PC-3 (cell line): ENCODE measurements around the gene RAD23B. TPM values are rescaled to one million over a fixed set of nuclear protein-coding genes. Genes with fewer than 3 reads are reported as not detected.

Experiments used
- ATAC-seq: fragments of 200-7000 bp; cut with Tn5 transposase; 2 replicates; pipeline ENCODE4 v1.9.1; 2020; ENCODE audit warnings: mild to moderate bottlenecking, moderate library complexity
- Bru-seq: library from RNA; stranded (reverse); fragments of 400-500 nt; gene quantifications from one replicate; lab custom pipeline; 2021; lab: Mats Ljungman, UMichigan
- BruChase-seq, 2 experiments: library from RNA; stranded (reverse); fragments of 400-500 nt; gene quantifications; one replicate each; lab custom pipeline; 2021; lab: Mats Ljungman, UMichigan
- BruUV-seq: library from RNA; stranded (reverse); fragments of 400-500 nt; replicated peaks from 2 replicates; lab custom pipeline; 2021; lab: Mats Ljungman, UMichigan
- CTCF ChIA-PET: fragments of 300-600 bp; sonication (Branson Sonifier 250); formaldehyde crosslinking; loops from one replicate; lab custom pipeline; 2022; ENCODE audit warnings: antibody characterized with exemption; lab: Charles Lee
- POLR2A ChIA-PET: fragments of 300-600 bp; sonication (Branson Sonifier 250); formaldehyde crosslinking; loops from one replicate; lab custom pipeline; 2022; ENCODE audit warnings: antibody characterized with exemption; ENCODE audit not compliant: unreplicated experiment; lab: Charles Lee
- DNase-seq: peaks from one replicate; pipeline ENCODE4 v3.0.0-alpha.2; 2015
- H2AFZ ChIP-seq: fragments of 300-600 bp; sonication (generic); 2 replicates; pipeline ENCODE4 v1.6.0; 2016; ENCODE audit warnings: antibody characterized with exemption, low read length
- H3F3A ChIP-seq: fragments of 300-600 bp; sonication (generic); one replicate; pipeline ENCODE4 v1.6.0; 2017; ENCODE audit warnings: antibody characterized with exemption, low read length, control low read depth, mild to moderate bottlenecking; ENCODE audit not compliant: unreplicated experiment
- H3K27ac ChIP-seq: fragments of 300-600 bp; sonication (generic); 2 replicates; pipeline ENCODE4 v1.5.1; 2016; ENCODE audit warnings: mild to moderate bottlenecking, low read length
- H3K27me3 ChIP-seq: fragments of 300-600 bp; sonication (generic); 2 replicates; pipeline ENCODE4 v1.6.1; 2016; ENCODE audit warnings: low read length, mixed read lengths
- H3K36me3 ChIP-seq: fragments of 300-600 bp; sonication (generic); 2 replicates; pipeline ENCODE4 v1.6.1; 2016; ENCODE audit warnings: low read depth, mixed run types, low read length, mixed read lengths
- H3K4me1 ChIP-seq: fragments of 300-600 bp; sonication (generic); 2 replicates; pipeline ENCODE4 v1.5.1; 2016; ENCODE audit warnings: low read length; ENCODE audit not compliant: insufficient read depth
- H3K4me2 ChIP-seq: fragments of 300-600 bp; sonication (generic); 2 replicates; pipeline ENCODE4 v1.6.0; 2016; ENCODE audit warnings: low read length
- H3K4me3 ChIP-seq: fragments of 300-600 bp; sonication (generic); 2 replicates; pipeline ENCODE4 v1.5.1; 2016; ENCODE audit warnings: mild to moderate bottlenecking, low read length, mixed read lengths
- H3K79me2 ChIP-seq: fragments of 300-600 bp; sonication (generic); 2 replicates; pipeline ENCODE4 v1.6.1; 2017; ENCODE audit warnings: low read length, mixed read lengths
- H3K9ac ChIP-seq: fragments of 300-600 bp; sonication (generic); 2 replicates; pipeline ENCODE4 v1.6.0; 2016; ENCODE audit warnings: mild to moderate bottlenecking, low read length
- H3K9me2 ChIP-seq: fragments of 300-600 bp; sonication (generic); replicated peaks from 2 replicates; pipeline ENCODE4 v1.6.1; 2016; ENCODE audit warnings: mixed run types, low read length, mixed read lengths
- H3K9me3 ChIP-seq: fragments of 300-600 bp; sonication (generic); 2 replicates; pipeline ENCODE4 v1.6.1; 2016; ENCODE audit warnings: low read length, mixed read lengths
- H4K20me1 ChIP-seq: fragments of 300-600 bp; sonication (generic); 2 replicates; pipeline ENCODE4 v1.6.1; 2016; ENCODE audit warnings: low read length, mixed read lengths
- EZH2 ChIP-seq: fragments of 300-600 bp; sonication (generic); IDR thresholded peaks from one replicate; pipeline ENCODE4 v1.6.1; 2017; ENCODE audit warnings: antibody characterized with exemption, mild to moderate bottlenecking, low read length; ENCODE audit not compliant: unreplicated experiment
- EZH2phosphoT487 ChIP-seq: fragments of 300-600 bp; sonication (generic); IDR thresholded peaks from 2 replicates; pipeline ENCODE4 v1.6.1; 2018; ENCODE audit warnings: mild to moderate bottlenecking, antibody characterized with exemption, low read length, borderline replicate concordance
- intact Hi-C: fragments of 100-400 bp; cut with micrococcal nuclease; formaldehyde crosslinking; loops from 2 replicates; pipeline ENCODE4 v1.9.0; 2023
- long read RNA-seq: library from polyadenylated mRNA; unstranded; transcript quantifications from one replicate; pipeline ENCODE4 v2.0.0, GENCODE V29; 2021; ENCODE audit not compliant: unreplicated experiment
- total RNA-seq: library from RNA; depleted of rRNA; stranded (reverse); fragments of >200 nt; gene quantifications from 2 replicates; pipeline ENCODE4 v1.2.3, GENCODE V29; 2014; rRNA removed
- TF ChIP-seq, protein P1 (sequence below): fragments of 300-600 bp; sonication (generic); conservative IDR thresholded peaks from 2 replicates; pipeline ENCODE4 v1.5.1; 2017; ENCODE audit warnings: antibody characterized with exemption, low read depth, mild to moderate bottlenecking, low read length

Gene RAD23B
- total RNA-seq (67.9 and 74.6 TPM in 2 replicates), Bru-seq, nascent RNA (percentile 93 among the genes with signal in this experiment), BruChase-seq, experiment 1, labeled RNA remaining after a 6-hour chase (percentile 94 among the genes with signal in this experiment), BruChase-seq, experiment 2, labeled RNA remaining after a 2-hour chase (percentile 90 among the genes with signal in this experiment)
- long read RNA-seq, partial matches to known transcripts: 1 of 24 reads
- long read RNA-seq, other reads (novel, unspliced or antisense): 23 of 24 reads

DNA sequence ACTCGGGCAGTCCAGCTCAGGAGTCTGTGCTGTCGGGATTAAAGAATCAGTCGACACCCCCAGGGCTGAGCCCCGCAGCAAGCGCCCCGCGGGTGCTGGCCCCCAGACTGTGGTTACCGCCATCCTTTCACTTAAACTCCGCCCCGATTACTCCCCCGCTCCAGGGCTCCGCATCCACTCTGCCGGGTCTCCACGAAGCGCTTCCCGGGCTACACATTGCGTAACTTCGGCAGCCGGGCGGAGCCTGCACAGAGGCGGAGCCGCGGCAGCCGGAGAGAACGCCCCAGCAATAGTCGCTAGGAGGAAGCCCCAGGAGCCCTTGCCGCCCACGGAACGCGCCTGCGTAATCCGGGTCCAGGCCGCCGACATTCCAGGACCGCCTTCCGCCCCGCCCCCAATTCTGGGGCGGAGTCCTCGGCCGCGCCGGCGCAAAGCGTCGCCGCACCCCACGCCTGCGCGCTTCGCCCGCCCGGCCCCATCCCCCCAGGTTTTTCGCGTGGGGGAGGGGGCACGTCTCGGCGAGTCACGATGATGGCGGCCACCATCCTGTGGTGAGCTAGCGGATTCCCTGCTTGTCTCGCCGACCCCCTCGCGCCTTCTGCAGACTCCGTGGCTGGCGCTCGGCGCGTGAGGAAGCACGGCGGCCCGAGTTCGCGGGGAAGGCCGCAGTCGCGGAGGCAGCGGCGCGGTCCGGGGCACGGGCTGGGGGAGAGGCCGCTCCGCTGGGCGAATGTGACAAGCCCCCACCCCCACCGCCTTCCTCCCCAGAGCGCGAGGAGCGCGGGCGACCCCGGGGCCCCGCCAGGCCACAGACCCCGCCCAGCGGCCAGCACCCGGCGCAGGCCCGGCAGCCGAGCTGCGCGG lies at the start of gene RAD23B:
Gene RAD23B (plus strand): TSS at position 521 of the 864 bp plus-strand sequence. CDS start 351 bp downstream, outside the sequence.
- intact Hi-C loops: loop anchor here (1.0 kb wide), 1 partner anchor 39 kb away; no protein-coding TSS in a partner anchor
- ChIA-PET POLR2A (no interaction called here), CTCF (no interaction called here)
- Histone ChIP-seq H3K4me1 (peaks cover 29% of the 10 kb centered on the region), H3K9me3 (no peaks in the 10 kb centered on the region), H3F3A (no peaks in the 10 kb centered on the region), H3K36me3 (peaks cover 4% of the 10 kb centered on the region; the same call in 1 of the 2 replicates), H3K9ac (peak within 1 kb of the TSS; percentile 99), H2AFZ (peak within 1 kb of the TSS; percentile 76), H3K27me3 (no peaks in the 10 kb centered on the region), H4K20me1 (peaks cover 40% of the 10 kb centered on the region), H3K9me2 (no peaks in the 10 kb centered on the region), H3K4me3 (peak within 1 kb of the TSS; percentile 94), H3K27ac (peak within 1 kb of the TSS; percentile 93), H3K4me2 (peak within 1 kb of the TSS; percentile 96), H3K79me2 (peaks cover 49% of the 10 kb centered on the region)
- DNase-seq (peak; percentile 96), ATAC-seq (peak; percentile 91)
- no peak for TF ChIP-seq EZH2
- BruUV-seq: no TSS peak

DNA sequence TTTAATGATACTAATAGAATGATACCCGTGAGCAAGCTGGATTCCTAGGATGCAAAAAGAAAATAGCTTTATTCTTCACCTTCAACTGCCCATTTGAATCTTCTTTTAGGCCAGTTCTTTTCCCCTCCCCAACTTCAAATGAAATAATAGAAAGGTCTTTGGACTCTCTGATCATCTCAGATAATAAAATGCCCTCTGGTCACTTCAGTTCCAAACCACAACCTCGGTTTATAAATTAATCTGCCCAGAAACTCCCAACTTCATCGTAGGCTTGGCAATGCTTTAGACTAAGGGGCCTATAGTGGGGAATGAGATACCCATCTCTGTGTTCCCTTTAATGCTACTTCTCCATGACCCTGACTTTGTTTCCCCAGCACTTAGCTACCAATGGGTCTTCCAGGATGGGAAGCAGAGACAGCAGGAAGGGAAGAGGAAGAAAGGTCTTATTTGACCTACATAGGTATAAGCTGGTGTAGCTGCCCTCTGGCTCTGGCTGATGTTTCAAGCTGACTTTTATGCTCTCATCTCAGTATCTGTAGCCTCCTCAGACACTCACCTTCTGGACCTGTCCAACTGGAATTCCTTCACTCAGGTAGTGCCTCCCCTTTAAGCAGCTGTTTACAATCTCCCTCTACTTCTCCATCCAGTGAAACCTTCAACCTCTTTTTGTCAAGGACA lies 47.2 kb upstream of the RAD23B start:
- no TSS peak for BruUV-seq
- intact Hi-C loops: no loop called here
- ChIA-PET POLR2A (no interaction called here), CTCF (no interaction called here)
- Histone ChIP-seq H3K4me1 (0 out of 2 replicates have a peak, but pooled peaks cover 3% of the 10 kb centered on the region), H2AFZ (no peak overlapping the region), H3K9me3 (no peaks in the 10 kb centered on the region), H4K20me1 (no peaks in the 10 kb centered on the region), H3K36me3 (no peaks in the 10 kb centered on the region), H3K9ac (no peak overlapping the region), H3F3A (no peaks in the 10 kb centered on the region), H3K4me3 (no peak overlapping the region), H3K9me2 (no peaks in the 10 kb centered on the region), H3K27ac (no peak overlapping the region), H3K4me2 (no peak overlapping the region), H3K79me2 (no peaks in the 10 kb centered on the region), H3K27me3 (no peaks in the 10 kb centered on the region)
- no peak for ATAC-seq
- TF ChIP-seq, protein P1, sequence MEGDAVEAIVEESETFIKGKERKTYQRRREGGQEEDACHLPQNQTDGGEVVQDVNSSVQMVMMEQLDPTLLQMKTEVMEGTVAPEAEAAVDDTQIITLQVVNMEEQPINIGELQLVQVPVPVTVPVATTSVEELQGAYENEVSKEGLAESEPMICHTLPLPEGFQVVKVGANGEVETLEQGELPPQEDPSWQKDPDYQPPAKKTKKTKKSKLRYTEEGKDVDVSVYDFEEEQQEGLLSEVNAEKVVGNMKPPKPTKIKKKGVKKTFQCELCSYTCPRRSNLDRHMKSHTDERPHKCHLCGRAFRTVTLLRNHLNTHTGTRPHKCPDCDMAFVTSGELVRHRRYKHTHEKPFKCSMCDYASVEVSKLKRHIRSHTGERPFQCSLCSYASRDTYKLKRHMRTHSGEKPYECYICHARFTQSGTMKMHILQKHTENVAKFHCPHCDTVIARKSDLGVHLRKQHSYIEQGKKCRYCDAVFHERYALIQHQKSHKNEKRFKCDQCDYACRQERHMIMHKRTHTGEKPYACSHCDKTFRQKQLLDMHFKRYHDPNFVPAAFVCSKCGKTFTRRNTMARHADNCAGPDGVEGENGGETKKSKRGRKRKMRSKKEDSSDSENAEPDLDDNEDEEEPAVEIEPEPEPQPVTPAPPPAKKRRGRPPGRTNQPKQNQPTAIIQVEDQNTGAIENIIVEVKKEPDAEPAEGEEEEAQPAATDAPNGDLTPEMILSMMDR: no peak
- TF ChIP-seq EZH2: no peak
- no peak for TF ChIP-seq EZH2phosphoT487
- DNase-seq: peak; percentile 28

DNA sequence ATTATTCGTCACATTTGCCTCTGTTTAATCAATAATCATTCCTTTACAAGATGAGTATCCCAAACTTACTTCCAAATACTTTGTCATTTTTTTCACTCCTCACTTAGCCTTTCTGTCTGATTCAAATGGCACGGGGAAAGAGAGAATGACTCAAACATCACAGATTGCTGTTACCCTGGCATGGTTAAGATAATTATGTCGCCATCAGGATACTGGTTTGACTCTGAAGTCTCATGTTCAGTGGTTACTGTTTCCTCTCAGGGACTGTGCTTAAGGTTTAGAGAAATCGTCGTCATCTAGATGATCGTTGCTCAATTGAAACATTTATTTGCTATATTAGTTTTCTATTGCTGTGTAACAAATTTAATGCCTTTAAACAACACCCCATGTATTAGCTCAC lies 45.2 kb upstream of the RAD23B start:
- H3K27ac ChIP-seq: no peak overlapping the region
- no TSS peak for BruUV-seq
- H2AFZ ChIP-seq: no peak overlapping the region
- no peaks in the 10 kb centered on the region for H3F3A ChIP-seq
- no peaks in the 10 kb centered on the region for H3K9me3 ChIP-seq
- no peak overlapping the region for H3K9ac ChIP-seq
- peaks cover 10% of the 10 kb centered on the region for H3K4me1 ChIP-seq
- no peaks in the 10 kb centered on the region for H3K9me2 ChIP-seq
- CTCF ChIA-PET: no interaction called here
- no peak overlapping the region for H3K4me3 ChIP-seq
- DNase-seq (no peak), ATAC-seq (no peak)
- H3K79me2 ChIP-seq: no peaks in the 10 kb centered on the region
- no peaks in the 10 kb centered on the region for H3K27me3 ChIP-seq
- intact Hi-C loops: no loop called here
- no peaks in the 10 kb centered on the region for H4K20me1 ChIP-seq
- POLR2A ChIA-PET: no interaction called here
- TF ChIP-seq, protein P1: no peak
- TF ChIP-seq EZH2 (no peak), EZH2phosphoT487 (no peak)
- no peaks in the 10 kb centered on the region for H3K36me3 ChIP-seq
- H3K4me2 ChIP-seq: no peak overlapping the region
